Measurements from ENCODE around the gene CXCL6.

Gene CXCL6

DNA sequence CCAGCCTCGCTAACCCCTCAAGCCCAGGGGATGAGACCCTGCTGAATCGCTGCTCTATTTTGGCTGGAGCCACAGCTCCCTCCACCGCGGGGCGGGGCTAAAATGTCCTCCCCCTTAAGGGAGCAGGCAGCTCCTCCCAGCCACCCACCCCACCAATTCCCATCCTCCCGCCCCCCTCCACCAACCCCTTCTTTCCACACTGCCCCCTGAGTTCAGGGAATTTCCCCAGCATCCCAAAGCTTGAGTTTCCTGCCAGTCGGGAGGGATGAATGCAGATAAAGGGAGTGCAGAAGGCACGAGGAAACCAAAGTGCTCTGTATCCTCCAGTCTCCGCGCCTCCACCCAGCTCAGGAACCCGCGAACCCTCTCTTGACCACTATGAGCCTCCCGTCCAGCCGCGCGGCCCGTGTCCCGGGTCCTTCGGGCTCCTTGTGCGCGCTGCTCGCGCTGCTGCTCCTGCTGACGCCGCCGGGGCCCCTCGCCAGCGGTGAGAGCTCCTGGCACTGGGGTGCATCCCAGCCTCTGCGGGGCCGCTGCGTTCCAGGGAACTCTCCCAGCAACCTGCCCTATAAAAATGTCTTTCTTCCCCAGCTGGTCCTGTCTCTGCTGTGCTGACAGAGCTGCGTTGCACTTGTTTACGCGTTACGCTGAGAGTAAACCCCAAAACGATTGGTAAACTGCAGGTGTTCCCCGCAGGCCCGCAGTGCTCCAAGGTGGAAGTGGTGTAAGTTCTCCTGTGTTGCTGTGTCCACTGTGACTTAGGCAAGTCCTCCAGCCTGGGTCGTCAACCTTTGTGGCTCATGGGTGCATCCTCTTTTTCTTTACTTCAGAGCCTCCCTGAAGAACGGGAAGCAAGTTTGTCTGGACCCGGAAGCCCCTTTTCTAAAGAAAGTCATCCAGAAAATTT is at the start of gene CXCL6:
Gene CXCL6 (plus strand): TSS at position 306 of the 907 bp plus-strand sequence. CDS start 73 bp downstream, at position 379.
- DNase-seq (ENCODE audit: extremely low spot score, insufficient read length, low read depth) = no peak

DNA sequence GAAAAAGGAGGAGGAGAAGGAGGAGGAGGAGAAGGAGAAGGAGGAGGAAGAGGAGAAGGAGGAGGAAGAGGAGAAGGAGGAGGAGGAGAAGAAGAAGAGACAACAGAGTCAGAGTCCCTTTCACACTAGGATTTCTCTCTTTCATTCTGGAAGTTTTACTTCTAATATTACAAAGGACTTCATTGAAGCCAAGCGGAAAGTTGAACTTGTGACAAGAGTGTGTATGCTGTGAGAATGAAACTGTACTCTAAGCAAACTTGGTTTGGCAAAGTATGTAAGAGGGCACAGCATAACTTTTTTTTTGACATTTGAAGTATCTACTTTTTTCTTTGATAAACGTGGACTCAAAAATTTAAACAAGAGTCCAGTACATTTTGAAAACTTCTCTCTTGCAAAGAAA is 48.1 kb upstream of the CXCL6 start:
- FAIRE-seq = no peak
- DNase-seq (ENCODE audit: extremely low spot score, insufficient read length, low read depth) = no peak

More for the DNA sequence above, at the start of gene CXCL6:
- no peak for FAIRE-seq

DNA sequence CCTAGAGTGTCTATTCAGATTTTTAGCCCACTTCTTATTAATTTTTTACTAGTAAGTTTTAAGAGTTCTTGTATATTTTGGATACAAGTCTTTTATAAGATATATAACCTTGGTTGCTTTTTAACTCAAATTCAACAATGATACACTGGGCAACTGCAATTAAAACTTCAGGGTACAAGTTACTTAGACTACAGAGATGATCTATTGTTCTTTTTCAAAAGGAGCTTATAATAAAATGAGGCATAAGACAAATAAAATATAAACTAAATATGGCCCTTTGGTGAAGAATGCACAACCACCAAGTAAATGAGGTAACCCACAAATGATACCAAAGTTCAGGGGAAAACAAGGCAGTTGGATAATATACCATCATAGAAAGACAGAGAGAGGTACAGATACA is 37.6 kb upstream of the CXCL6 start:
- DNase-seq (ENCODE audit: extremely low spot score, insufficient read length, low read depth) (no peak), FAIRE-seq (no peak)

DNA sequence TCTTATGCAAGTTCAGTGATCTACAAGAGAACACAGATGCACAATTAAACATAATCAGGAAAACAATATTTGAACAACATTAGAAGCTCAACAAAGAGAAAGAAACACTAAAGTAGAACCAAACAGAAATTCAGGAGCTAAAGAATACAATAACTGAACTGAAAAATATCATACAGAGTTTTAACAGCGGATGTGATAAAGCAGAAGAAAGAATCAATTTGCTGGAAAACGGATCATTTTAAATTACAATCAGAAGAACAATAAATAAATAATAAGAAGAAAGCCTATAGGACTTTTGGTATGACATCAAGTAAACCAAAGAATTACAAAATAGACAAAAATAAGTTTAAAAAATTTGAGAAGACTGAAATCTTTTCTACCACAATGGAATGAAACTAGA is 36.3 kb upstream of the CXCL6 start:
- DNase-seq (ENCODE audit: extremely low spot score, insufficient read length, low read depth) = no peak
- no peak for FAIRE-seq

DNA sequence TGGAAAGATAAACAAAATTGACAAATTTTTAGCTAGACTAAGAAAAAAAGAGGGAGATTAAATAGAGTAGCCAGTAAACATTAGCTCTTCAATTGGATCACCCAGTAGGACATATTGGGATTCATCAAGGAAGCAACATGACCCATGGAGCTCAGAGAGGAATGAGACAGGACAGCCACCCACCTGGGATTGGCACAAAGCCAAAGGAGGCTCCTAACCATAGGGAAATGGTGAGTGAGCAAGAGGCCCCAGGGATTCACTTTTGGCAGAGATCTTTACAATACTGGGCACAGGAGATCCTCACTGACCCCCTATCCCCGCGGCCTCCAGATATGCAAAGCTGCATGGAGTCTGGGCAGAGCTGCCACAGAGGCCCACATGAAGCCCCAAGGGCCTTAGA is 34.8 kb upstream of the CXCL6 start:
- DNase-seq (ENCODE audit: extremely low spot score, insufficient read length, low read depth) (no peak), FAIRE-seq (no peak)

DNA sequence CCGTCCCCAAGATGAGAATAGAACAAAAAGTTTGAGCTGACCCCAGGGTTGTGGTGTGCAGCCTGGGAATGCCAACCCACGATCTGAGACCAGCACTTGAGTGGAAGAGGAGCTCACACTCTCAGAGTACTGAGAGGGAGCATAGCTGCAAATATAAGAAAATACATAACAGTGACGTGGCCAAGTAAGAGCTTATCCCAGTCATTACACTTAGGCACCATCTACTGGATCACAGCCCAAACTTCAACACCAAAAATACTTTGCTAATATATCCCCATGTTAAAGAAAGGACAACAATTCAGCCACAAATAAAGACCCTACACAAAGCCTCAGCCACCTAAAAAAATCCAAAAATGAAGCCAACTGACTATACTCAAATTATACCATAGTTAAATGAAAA is 33.3 kb upstream of the CXCL6 start:
- FAIRE-seq = no peak
- DNase-seq (ENCODE audit: extremely low spot score, insufficient read length, low read depth) = no peak

DNA sequence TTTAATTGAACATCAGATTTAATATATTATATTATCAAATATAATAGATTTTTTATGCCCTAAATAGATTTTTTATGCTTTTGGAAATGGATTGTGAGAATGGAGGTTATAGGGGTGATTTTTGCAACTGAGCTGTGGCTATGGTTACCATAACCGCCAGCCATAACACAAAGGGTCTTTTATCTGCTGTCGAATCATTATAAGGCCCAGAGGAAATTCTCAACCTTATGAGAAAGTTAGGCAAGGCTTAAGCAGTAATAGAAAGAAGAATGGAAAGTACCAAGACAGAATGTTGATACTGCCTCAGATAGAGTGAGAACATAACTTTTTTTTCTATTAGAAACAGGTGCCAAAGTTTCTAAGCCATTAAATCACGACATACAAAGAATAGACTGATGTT is 26.3 kb upstream of the CXCL6 start:
- FAIRE-seq = no peak
- DNase-seq (ENCODE audit: extremely low spot score, insufficient read length, low read depth) = no peak

DNA sequence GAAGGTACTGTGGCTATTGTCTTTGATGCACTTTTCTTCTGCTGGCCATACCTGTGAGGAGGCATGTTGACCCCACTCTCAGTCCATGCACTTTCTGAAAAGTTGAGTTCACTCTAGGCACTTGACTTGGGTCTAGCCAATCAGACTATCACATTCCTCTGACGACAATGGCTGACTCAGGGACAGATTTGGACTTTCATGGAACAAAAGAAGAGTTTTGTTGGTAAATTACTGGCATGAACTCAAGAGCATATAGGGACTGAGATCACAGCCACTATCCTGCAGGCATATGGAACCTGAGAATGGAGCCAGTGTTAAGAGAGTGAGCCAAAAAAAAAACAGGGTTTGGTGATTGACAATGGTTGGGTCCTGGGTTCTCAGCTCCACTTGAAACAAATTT is 24.6 kb upstream of the CXCL6 start:
- FAIRE-seq (no peak), DNase-seq (ENCODE audit: extremely low spot score, insufficient read length, low read depth) (no peak)

DNA sequence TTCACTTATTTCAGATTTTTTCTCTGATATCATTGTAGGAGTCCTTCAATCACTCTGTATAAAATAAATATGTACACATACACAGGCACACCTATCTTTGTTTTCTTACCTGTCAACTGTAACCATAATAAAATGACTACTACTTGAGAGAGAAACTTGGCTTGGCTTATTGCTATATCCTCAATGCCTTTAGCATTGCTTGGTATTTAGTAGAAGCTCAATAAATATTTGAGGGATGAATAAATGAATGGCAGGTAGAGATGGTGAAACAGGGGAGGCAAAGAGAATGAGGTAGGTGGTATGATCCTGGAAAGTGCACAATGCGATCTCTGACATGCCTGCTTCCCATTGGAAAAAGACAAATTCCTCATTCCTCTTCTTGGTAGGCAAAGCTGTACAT is 21.8 kb upstream of the CXCL6 start:
- no peak for DNase-seq (ENCODE audit: extremely low spot score, insufficient read length, low read depth)
- FAIRE-seq = no peak

DNA sequence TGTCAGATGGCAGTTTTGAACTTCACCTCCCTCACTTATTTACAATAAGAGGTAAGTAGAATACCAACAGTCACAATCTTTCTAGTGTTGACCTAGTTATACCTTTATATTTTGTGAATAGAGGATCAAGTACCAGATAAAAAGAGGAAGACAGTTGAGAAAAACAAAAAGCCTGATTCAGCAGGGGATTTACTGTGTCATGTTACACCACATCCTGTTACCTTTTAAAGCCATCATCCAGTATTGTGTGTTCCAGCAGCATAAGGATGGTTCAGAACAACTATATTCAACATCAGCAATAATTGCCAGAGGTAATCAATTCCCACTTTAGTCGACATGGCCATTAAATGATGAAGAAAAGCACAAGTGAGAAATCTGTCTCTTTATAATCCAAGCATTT is 21.3 kb upstream of the CXCL6 start:
- no peak for FAIRE-seq
- DNase-seq (ENCODE audit: extremely low spot score, insufficient read length, low read depth) = no peak

DNA sequence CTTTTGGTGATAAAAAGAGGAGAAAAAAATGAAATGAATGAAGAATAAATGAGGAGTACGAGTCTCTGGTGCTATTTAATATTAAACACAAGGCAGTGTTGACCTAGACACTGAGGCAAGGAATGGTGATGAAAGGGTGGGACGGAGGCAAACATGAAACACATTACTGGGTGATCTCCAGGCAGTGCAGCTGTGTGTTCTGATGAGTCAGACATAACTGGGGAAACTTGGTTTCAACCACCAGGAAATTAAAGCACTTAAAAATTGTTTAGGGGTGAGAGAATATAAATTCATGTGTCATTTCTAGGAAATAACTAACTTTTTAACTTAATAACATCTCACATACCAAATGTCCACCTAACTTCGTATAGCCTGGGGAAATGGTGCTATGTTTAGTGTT is 19.7 kb upstream of the CXCL6 start:
- DNase-seq (ENCODE audit: extremely low spot score, insufficient read length, low read depth) (no peak), FAIRE-seq (no peak)

DNA sequence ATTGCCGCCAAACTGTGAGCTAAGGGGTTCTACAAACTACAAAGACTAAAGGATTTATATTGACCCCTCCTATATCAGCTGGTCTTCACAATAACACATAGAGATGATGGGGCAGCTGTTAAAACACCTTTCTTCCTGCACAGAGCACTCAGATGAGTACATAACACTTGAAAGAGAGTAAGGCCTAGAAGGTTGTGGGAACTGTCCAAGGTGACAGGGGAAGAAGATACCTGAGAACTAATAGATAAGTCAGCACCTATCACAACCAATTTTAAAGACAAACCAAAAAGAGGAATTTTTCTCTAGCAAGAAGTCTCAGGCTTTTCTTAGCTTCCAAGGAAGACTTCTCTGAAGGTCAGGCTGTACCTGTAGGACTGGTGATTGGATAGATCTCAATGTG is 19.1 kb upstream of the CXCL6 start:
- no peak for DNase-seq (ENCODE audit: extremely low spot score, insufficient read length, low read depth)
- no peak for FAIRE-seq

DNA sequence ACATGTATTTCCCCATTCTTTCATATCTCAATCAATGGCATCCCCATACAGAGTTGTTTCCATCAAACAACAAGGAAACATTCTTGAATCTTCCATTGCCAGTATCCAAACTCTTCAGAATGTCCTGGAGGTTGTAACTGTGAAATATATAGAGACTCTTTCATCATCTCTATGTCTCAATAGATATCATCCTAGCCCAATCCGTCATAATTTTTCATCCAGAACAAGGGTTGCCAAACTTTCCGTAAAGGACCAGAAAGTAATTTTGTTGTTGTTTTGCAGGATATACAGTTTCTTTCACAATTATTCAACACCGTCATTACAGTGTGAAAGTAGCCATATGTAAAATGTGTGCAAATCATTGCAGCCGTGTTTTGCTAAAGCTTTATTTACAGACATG is 15.2 kb upstream of the CXCL6 start:
- no peak for FAIRE-seq
- DNase-seq (ENCODE audit: extremely low spot score, insufficient read length, low read depth) = no peak

DNA sequence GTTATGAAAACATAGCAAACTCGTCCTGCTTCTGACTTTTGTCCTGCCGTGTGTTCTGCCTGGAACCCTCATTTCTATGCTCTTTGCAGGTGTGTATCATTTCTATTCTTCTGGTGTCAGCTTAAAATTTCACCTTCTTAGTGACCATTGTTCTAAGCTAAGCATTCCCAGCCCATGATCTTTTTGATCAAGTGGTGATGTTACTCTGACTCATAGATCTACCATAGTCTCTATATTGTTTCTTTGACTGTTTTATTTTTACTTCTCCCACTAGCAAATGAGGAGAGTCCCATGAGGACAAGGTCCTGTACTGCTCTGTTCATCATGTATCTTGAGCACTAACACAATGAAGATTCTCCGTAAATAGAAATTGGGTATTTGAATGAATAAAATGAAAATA is 14.1 kb upstream of the CXCL6 start:
- DNase-seq (ENCODE audit: extremely low spot score, insufficient read length, low read depth) (no peak), FAIRE-seq (no peak)

DNA sequence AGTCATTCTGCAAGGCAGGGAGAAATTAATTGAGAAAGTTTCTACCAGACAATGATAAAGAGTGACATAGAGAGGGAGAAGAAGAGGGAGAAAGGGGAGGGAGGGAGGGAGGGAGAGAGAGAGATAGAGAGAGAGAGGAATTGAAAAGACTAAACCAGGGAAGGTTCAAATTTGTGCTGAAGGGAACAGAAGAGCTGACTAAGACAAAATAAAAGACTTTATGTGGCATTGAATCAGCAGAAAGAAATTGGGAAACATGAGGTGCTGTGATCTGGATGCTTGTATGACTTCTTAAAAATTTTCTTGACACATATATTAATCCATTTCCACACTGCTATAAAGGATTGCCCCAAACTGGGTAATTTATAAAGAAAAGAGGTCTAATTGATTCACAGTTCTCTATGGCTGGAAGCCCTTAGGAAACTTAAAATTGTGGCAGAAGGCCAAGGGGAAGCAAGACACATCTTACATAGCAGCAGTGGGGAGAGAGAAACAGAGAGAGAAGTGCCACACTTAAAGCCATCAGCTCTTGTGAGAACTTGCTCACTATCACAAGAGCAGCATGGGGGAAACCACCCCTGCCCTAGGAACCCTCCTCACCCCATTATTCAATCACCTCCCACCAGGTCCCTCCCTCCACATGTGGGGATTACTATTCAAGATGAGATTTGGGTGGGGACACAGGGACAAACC is 13.5 kb upstream of the CXCL6 start:
- DNase-seq (ENCODE audit: extremely low spot score, insufficient read length, low read depth) (no peak), FAIRE-seq (no peak)

DNA sequence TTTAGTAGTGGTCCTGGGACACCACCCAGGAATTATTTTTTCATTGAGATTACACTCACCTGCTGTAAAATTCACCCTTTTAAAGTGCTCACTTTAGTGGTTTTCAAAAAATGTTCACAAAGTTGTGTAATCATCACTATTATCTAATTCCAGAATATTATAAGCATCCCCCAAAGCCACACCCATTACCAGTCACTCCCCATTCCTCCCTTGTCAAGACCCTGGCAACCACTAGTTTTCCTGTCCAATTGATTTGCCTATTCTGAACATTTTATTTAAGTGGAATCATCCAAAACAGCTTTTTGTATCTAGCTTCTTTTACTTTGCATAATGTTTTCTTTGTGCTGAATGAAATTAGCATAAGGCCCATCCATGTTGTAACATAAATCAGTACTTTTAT is 12.7 kb upstream of the CXCL6 start:
- FAIRE-seq (no peak), DNase-seq (ENCODE audit: extremely low spot score, insufficient read length, low read depth) (no peak)

DNA sequence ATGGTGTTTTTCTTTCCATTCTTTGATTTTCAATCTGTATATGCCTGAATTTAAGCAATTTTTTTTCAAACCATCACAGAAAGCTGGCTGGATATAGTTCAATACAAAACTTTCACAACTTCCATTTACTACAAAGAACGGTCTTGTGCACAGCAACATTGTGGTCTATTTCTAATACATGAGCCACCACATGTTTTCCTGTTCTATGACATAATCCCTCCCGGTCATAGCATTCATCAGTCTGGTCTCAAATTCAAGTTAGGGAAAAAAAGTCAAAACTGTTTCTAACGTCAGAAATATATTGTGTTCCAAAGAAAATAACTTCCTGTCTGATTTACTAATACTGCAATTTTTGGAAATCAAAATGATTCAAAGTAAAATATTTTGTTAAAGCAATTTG is 7.5 kb upstream of the CXCL6 start:
- DNase-seq (ENCODE audit: extremely low spot score, insufficient read length, low read depth) (no peak), FAIRE-seq (no peak)

DNA sequence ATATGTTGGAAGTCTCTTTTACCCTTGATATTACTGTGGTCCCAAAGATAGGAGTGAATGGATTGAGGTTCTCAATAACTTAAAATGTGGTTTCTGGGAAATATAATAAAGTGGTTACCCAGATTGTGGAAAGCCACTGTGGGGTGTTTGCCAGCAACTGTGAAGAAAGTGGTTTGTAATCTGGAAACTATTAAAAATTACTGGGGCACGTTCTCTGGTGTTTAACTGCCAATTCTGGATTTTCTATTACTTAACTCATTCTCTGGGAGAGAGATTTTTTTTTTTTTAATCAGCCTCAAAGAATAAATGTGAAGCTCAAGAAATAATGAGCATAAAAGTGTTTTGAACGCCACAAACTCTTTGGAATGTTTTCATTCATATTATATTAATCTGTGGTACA is 4.9 kb upstream of the CXCL6 start:
- FAIRE-seq = no peak
- no peak for DNase-seq (ENCODE audit: extremely low spot score, insufficient read length, low read depth)

DNA sequence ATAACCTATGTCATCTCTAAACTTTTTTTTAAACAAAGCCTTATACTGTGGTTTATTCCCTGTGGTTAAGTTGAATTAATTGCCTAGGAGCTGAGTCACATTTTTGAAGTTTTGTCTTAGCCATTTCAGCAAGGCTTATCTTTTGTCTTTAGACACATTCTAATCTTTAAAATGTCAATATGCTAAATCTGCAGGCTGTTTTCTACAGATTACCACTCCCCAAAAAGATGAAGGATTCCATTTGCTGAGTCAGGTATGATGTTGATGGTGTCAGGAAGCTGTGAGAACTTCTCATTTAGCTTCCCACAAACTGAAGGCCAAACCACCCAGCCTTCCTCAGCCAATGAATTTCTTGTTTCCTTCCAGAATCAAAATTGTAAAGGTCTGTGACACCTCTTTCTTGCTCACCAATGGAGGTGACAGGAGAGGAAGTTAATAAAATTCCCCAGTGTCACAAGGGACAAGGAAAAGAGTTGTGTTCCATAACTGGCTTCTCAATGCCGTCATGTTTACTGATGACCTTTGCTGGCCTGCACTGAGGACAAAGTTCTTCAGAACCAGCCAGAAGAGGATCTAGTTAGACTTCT is 3.7 kb upstream of the CXCL6 start:
- FAIRE-seq (no peak), DNase-seq (ENCODE audit: extremely low spot score, insufficient read length, low read depth) (no peak)

DNA sequence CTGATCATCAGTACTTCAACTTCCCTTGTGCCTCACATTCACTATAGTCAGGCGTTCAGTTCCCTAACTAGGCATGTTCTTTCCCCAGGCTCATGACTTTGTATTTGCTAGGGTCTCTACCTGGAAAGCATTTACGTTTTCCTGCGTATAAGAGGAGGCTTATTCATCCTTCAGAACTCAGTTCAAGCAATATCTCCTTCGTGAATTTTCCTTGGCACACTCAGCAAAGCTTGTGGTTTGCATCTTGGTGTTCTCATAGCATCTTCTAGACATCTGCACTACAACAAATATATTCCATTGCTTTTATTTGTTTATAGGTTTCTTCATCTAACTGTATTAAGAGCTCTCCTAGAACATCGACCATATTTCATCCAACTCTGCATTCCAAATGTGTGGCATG is 2.6 kb downstream of the CXCL6 start:
- no peak for FAIRE-seq
- DNase-seq (ENCODE audit: extremely low spot score, insufficient read length, low read depth) = no peak

DNA sequence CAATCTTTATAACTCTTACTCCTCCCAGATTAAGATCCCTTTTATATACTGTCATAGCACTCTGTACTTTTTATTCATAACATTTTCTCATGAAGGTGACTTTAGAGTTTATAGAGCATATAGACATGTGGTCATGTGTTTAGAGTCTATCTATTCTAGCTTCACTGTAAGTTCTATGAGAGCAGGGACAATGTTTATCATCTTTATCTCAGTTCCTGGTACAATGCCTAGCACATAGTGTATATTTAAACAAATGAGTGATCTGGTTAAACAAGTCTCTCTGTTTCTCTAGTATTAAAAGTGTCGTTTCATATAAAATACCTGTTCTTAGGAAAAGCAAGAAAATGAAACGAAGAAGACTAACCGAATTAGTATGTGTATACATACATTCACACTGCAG is 3.2 kb downstream of the CXCL6 start:
- DNase-seq (ENCODE audit: extremely low spot score, insufficient read length, low read depth) = no peak

More for the DNA sequence above, 3.2 kb downstream of the CXCL6 start:
- no peak for FAIRE-seq
